ENCODE data around the gene SYTL4.
"Not testable (repeated sequence)": the region's sequence is repeated elsewhere in the genome, so short reads cannot be mapped to it uniquely, and the experiment has no call there.

SYTL4 gene

GRCh38 chrX:100731441-100732281 lies at the start of gene SYTL4:
SYTL4 (minus strand) TSS chrX:100732121; CDS start chrX:100702037, 30,084 bp downstream.
- DNase-seq (ENCODE audit: extremely low spot score): peak; percentile 12
- TF ChIP-seq, protein P1, sequence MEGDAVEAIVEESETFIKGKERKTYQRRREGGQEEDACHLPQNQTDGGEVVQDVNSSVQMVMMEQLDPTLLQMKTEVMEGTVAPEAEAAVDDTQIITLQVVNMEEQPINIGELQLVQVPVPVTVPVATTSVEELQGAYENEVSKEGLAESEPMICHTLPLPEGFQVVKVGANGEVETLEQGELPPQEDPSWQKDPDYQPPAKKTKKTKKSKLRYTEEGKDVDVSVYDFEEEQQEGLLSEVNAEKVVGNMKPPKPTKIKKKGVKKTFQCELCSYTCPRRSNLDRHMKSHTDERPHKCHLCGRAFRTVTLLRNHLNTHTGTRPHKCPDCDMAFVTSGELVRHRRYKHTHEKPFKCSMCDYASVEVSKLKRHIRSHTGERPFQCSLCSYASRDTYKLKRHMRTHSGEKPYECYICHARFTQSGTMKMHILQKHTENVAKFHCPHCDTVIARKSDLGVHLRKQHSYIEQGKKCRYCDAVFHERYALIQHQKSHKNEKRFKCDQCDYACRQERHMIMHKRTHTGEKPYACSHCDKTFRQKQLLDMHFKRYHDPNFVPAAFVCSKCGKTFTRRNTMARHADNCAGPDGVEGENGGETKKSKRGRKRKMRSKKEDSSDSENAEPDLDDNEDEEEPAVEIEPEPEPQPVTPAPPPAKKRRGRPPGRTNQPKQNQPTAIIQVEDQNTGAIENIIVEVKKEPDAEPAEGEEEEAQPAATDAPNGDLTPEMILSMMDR (IDR thresholded peaks at IDR 0.05; ENCODE audit: control extremely low read depth, extremely low read depth, low read depth, missing control alignments): no peak
- ChIA-PET CTCF (interaction anchor here (1.3 kb wide), 1 partner anchor 46 kb away, joined by 3 read pairs; no protein-coding TSS in a partner anchor), POLR2A (no interaction called here)

GRCh38 chrX:100769439-100769838 lies 37.5 kb upstream of the SYTL4 start:
- DNase-seq (ENCODE audit: extremely low spot score); POLR2A ChIA-PET: not testable (repeated sequence)
- CTCF ChIA-PET: interaction anchor here (1.2 to 5.0 kb wide), 18 partner anchors 8 to 258 kb away, joined by 3 to 104 read pairs (median 8); no protein-coding TSS in a partner anchor

- TF ChIP-seq, protein P1 (IDR thresholded peaks at IDR 0.05; ENCODE audit: control extremely low read depth, extremely low read depth, low read depth, missing control alignments): peak; percentile 89
- ChIA-PET CTCF (interaction anchor here (0.6 to 5.0 kb wide), 35 partner anchors 9 to 271 kb away, joined by 3 to 104 read pairs (median 4); no protein-coding TSS in a partner anchor), POLR2A (no interaction called here)
- peak; percentile 62 for DNase-seq (ENCODE audit: extremely low spot score)
Measured at GRCh38 chrX:100768679-100769338, 36.9 kb upstream of the SYTL4 start.

DNA sequence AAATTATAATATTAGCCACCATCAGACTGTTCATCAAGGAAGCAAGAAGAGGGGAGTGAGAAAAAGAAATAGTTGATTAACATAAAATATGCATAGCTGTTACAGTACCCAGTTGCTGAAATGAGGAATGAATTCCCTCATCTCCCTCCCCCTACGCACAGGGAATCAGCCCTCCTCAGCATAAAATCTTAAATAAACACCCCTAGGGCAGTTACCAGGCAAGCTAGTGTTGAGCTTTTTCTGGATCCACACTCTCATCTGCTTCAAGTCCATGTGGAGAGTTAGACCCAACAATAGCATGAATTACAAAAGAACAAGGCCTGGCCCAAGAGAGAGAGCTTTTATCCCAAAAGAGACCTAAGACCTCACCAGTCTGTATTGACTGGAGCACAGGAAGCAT lies 19.0 kb upstream of the SYTL4 start:
- no peak for DNase-seq (ENCODE audit: extremely low spot score)
- ChIA-PET CTCF (interaction anchor here (1.4 kb wide), 1 partner anchor 18 kb away, joined by 6 read pairs; no protein-coding TSS in a partner anchor), POLR2A (no interaction called here)
- TF ChIP-seq, protein P1 (IDR thresholded peaks at IDR 0.05; ENCODE audit: control extremely low read depth, extremely low read depth, low read depth, missing control alignments): no peak

DNA sequence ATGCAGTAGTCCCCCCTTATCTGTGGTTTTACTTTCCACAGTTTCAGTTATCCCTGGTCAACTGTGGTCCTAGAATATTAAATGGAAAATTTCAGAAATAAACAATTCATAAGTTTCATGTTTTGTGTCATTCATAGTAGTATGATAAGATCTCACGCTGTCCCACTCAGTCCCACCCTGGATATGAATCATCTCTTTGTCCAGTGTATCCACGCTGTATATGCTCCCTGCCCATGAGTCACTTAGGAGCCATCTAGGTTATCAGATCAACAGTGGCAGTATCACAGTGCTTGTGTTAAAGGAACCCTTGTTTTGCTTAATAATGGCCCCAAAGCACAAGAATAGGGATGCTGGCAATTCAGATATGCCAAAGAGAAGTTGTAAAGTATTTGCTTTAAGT lies 16.2 kb upstream of the SYTL4 start:
- CTCF ChIA-PET: no interaction called here
- TF ChIP-seq, protein P1 (IDR thresholded peaks at IDR 0.05; ENCODE audit: control extremely low read depth, extremely low read depth, low read depth, missing control alignments): no peak
- POLR2A ChIA-PET: no interaction called here
- DNase-seq (ENCODE audit: extremely low spot score): no peak

- POLR2A ChIA-PET: no interaction called here
- CTCF ChIA-PET: no interaction called here
- DNase-seq (ENCODE audit: extremely low spot score): no peak
- TF ChIP-seq, protein P1 (IDR thresholded peaks at IDR 0.05; ENCODE audit: control extremely low read depth, extremely low read depth, low read depth, missing control alignments): no peak
Measured at GRCh38 chrX:100747703-100748102, 15.8 kb upstream of the SYTL4 start.

GRCh38 chrX:100747090-100747489 lies 15.2 kb upstream of the SYTL4 start:
- ChIA-PET CTCF (no interaction called here), POLR2A (no interaction called here)
- TF ChIP-seq, protein P1 (IDR thresholded peaks at IDR 0.05; ENCODE audit: control extremely low read depth, extremely low read depth, low read depth, missing control alignments): no peak
- DNase-seq (ENCODE audit: extremely low spot score): no peak

Measured in GM10248 (cell line).